ENCODE results near the gene RRAS.
"Not testable (repeated sequence)": the region's sequence is repeated elsewhere in the genome, so short reads cannot be mapped to it uniquely, and the experiment has no call there.

Gene RRAS

GRCh38 chr19:49631014-49631588, 8.8 kb downstream of the RRAS start:
- no peak for DNase-seq (ENCODE audit: low spot score)

GRCh38 chr19:49629659-49630058, 10.3 kb downstream of the RRAS start:
- DNase-seq (ENCODE audit: low spot score), result no peak

GRCh38 chr19:49626226-49626625, 13.7 kb downstream of the RRAS start:
- no peak for DNase-seq (ENCODE audit: low spot score)

GRCh38 chr19:49624967-49625910, 14.7 kb downstream of the RRAS start:
- DNase-seq (ENCODE audit: low spot score), result no peak

- DNase-seq (ENCODE audit: low spot score), result not testable (repeated sequence)
Measured at GRCh38 chr19:49617860-49618259, 22.1 kb downstream of the RRAS start.

GRCh38 chr19:49616945-49617344, 23.0 kb downstream of the RRAS start:
- no peak for DNase-seq (ENCODE audit: low spot score)

GRCh38 chr19:49616532-49616931, 23.4 kb downstream of the RRAS start:
- DNase-seq (ENCODE audit: low spot score), result no peak

GRCh38 chr19:49615861-49616260, 24.1 kb downstream of the RRAS start:
- no peak for DNase-seq (ENCODE audit: low spot score)

- no peak for DNase-seq (ENCODE audit: low spot score)
Measured at GRCh38 chr19:49614096-49614833, 25.7 kb downstream of the RRAS start.

GRCh38 chr19:49613374-49613773, 26.6 kb downstream of the RRAS start:
- no peak for DNase-seq (ENCODE audit: low spot score)

- no peak for DNase-seq (ENCODE audit: low spot score)
Measured at GRCh38 chr19:49609499-49610092, 30.3 kb downstream of the RRAS start.

GRCh38 chr19:49605605-49606004, 34.3 kb downstream of the RRAS start:
- DNase-seq (ENCODE audit: low spot score), result no peak

GRCh38 chr19:49602806-49603205, 37.1 kb downstream of the RRAS start:
- no peak for DNase-seq (ENCODE audit: low spot score)

- DNase-seq (ENCODE audit: low spot score), result no peak
Measured at GRCh38 chr19:49601482-49602038, 38.4 kb downstream of the RRAS start.

- no peak for DNase-seq (ENCODE audit: low spot score)
Measured at GRCh38 chr19:49599378-49600295, 40.3 kb downstream of the RRAS start.

GRCh38 chr19:49597703-49597974, 42.3 kb downstream of the RRAS start:
- DNase-seq (ENCODE audit: low spot score), result no peak

GRCh38 chr19:49596954-49597702, 42.8 kb downstream of the RRAS start:
- no peak for DNase-seq (ENCODE audit: low spot score)

GRCh38 chr19:49596407-49596806, 43.5 kb downstream of the RRAS start:
- DNase-seq (ENCODE audit: low spot score), result no peak

- no peak for DNase-seq (ENCODE audit: low spot score)
Measured at GRCh38 chr19:49595819-49596404, 44.0 kb downstream of the RRAS start.

Measured in hematopoietic multipotent progenitor cell treated with erythropoietin and hydrocortisone succinate and interleukin-3 and kit ligand, for 17 days (in vitro differentiated cells).